Subcutaneous adipose tissue (tissue), 4 donors: ENCODE measurements around the gene FAM20C. TPM values are rescaled to one million over a fixed set of nuclear protein-coding genes. Genes with fewer than 3 reads are reported as not detected.

ENCODE experiments used
- CTCF ChIP-seq: fragments of 450-650 bp; IDR thresholded peaks from one replicate; pipeline ENCODE4 v1.5.1; 2016; ENCODE audit warnings: low read depth, mild to moderate bottlenecking, control low read depth, antibody characterized with exemption, moderate library complexity
- total RNA-seq, 4 donors: library from RNA; depleted of rRNA; stranded (reverse); fragments of >200 nt; gene quantifications; one replicate each; pipeline ENCODE4 v1.1.0, GENCODE V29; 2016

The FAM20C gene
- total RNA-seq, 4 donors from 2014 or later, result 21.0 to 82.5 (median 35.6) TPM

GRCh38 chr7:196283-196682, 3.9 kb downstream of the FAM20C start:
- TF ChIP-seq CTCF, result no peak

- no peak for TF ChIP-seq CTCF
Measured at GRCh38 chr7:196778-197321, 4.5 kb downstream of the FAM20C start.

GRCh38 chr7:197413-198335, 5.3 kb downstream of the FAM20C start:
- TF ChIP-seq CTCF, result no peak

GRCh38 chr7:199483-200249, 7.3 kb downstream of the FAM20C start:
- no peak for TF ChIP-seq CTCF

- TF ChIP-seq CTCF, result no peak
Measured at GRCh38 chr7:200290-200689, 7.9 kb downstream of the FAM20C start.

- no peak for TF ChIP-seq CTCF
Measured at GRCh38 chr7:200704-201103, 8.3 kb downstream of the FAM20C start.

GRCh38 chr7:204326-204725, 12.0 kb downstream of the FAM20C start:
- TF ChIP-seq CTCF, result no peak
